Neural progenitor cell (in vitro differentiated cells): Measurements from ENCODE around the gene FOSB. TPM values are rescaled to one million over a fixed set of nuclear protein-coding genes. Genes with fewer than 3 reads are reported as not detected.

Experiments used
- DNase-seq: peaks from one replicate; pipeline ENCODE4 v3.0.0-alpha.2; 2016; ENCODE audit warnings: low spot score
- H2AFZ ChIP-seq: fragments of 200-600 bp; sonication (generic); replicated peaks from 2 replicates; pipeline ENCODE4 v1.6.1; 2016; ENCODE audit warnings: antibody characterized with exemption
- H3F3A ChIP-seq: fragments of 200-600 bp; sonication (generic); 2 replicates; pipeline ENCODE4 v1.6.1; 2016; ENCODE audit warnings: antibody characterized with exemption, low read depth
- H3K27ac ChIP-seq: fragments of 200-600 bp; sonication (generic); 2 replicates; pipeline ENCODE4 v1.5.1; 2016; ENCODE audit warnings: mild to moderate bottlenecking
- H3K27me3 ChIP-seq: fragments of 200-600 bp; sonication (generic); 2 replicates; pipeline ENCODE4 v1.6.1; 2016; ENCODE audit warnings: mild to moderate bottlenecking, moderate library complexity
- H3K36me3 ChIP-seq: fragments of 200-600 bp; sonication (generic); 2 replicates; pipeline ENCODE4 v1.5.1; 2016
- H3K4me1 ChIP-seq: fragments of 200-600 bp; sonication (generic); 2 replicates; pipeline ENCODE4 v1.6.1; 2016; ENCODE audit warnings: mixed run types
- H3K4me2 ChIP-seq: fragments of 200-600 bp; sonication (generic); 2 replicates; pipeline ENCODE4 v1.6.1; 2016
- H3K4me3 ChIP-seq: fragments of 200-600 bp; sonication (generic); 2 replicates; pipeline ENCODE4 v1.5.1; 2016
- H3K79me2 ChIP-seq: fragments of 200-600 bp; sonication (generic); 2 replicates; pipeline ENCODE4 v1.6.1; 2016; ENCODE audit warnings: low read depth
- H3K9ac ChIP-seq: fragments of 200-600 bp; sonication (generic); 2 replicates; pipeline ENCODE4 v1.6.1; 2016
- H3K9me3 ChIP-seq: fragments of 200-600 bp; sonication (generic); 2 replicates; pipeline ENCODE4 v1.5.1; 2016; ENCODE audit warnings: low read depth
- H4K20me1 ChIP-seq: fragments of 200-600 bp; sonication (generic); 2 replicates; pipeline ENCODE4 v1.6.1; 2016; ENCODE audit warnings: low read depth
- H3K27ac Mint-ChIP-seq: 3 replicates; pipeline ENCODE4 v1.8.0; 2021; ENCODE audit warnings: mixed read lengths
- H3K27me3 Mint-ChIP-seq: 2 replicates; pipeline ENCODE4 v1.8.0; 2022; ENCODE audit warnings: low read depth, mild to moderate bottlenecking, inconsistent platforms, moderate library complexity, mixed read lengths; ENCODE audit not compliant: insufficient read depth
- H3K36me3 Mint-ChIP-seq: 3 replicates; pipeline ENCODE4 v1.8.0; 2021; ENCODE audit warnings: mixed read lengths
- H3K4me1 Mint-ChIP-seq: 3 replicates; pipeline ENCODE4 v1.8.0; 2021; ENCODE audit warnings: mixed read lengths
- H3K4me3 Mint-ChIP-seq: 3 replicates; pipeline ENCODE4 v1.8.0; 2021; ENCODE audit warnings: mild to moderate bottlenecking, moderate library complexity, mixed read lengths
- H3K9me3 Mint-ChIP-seq: 3 replicates; pipeline ENCODE4 v1.8.0; 2020; ENCODE audit warnings: mixed read lengths
- CTCF ChIP-seq: fragments of 200-600 bp; sonication (generic); IDR thresholded peaks from 2 replicates; pipeline ENCODE4 v1.5.1; 2017; ENCODE audit warnings: antibody characterized with exemption, mild to moderate bottlenecking
- EZH2 ChIP-seq: fragments of 200-600 bp; sonication (generic); IDR thresholded peaks from 2 replicates; pipeline ENCODE4 v1.6.1; 2017; ENCODE audit warnings: antibody characterized with exemption, mild to moderate bottlenecking, moderate library complexity
- EZH2phosphoT487 ChIP-seq: fragments of 200-600 bp; sonication (generic); IDR thresholded peaks from 2 replicates; pipeline ENCODE4 v1.6.1; 2017; ENCODE audit warnings: antibody characterized with exemption
- total RNA-seq: library from RNA; depleted of rRNA; stranded (reverse); fragments of >200 nt; gene quantifications from 2 replicates; pipeline ENCODE4 v1.2.3, GENCODE V29; 2015; ENCODE audit warnings: low replicate concordance

Gene FOSB
- total RNA-seq, 1 donor from 2014 or later: 2.3 TPM

GRCh38 chr19:45448425-45448756 lies 19.4 kb upstream of the FOSB start:
- Mint-ChIP-seq H3K36me3 (no peaks in the 10 kb centered on the region), H3K9me3 (peaks cover 2% of the 10 kb centered on the region), H3K27me3 (peaks cover 21% of the 10 kb centered on the region), H3K4me1 (peaks cover 48% of the 10 kb centered on the region), H3K27ac (peak overlapping the region; percentile 1), H3K4me3 (no peak overlapping the region)
- no peak for DNase-seq
- TF ChIP-seq EZH2phosphoT487 (no peak), CTCF (no peak), EZH2 (no peak)
- peaks cover 58% of the 10 kb centered on the region for H3F3A ChIP-seq
- no peak overlapping the region for H3K4me2 ChIP-seq
- H2AFZ ChIP-seq: no peak overlapping the region
- no peaks in the 10 kb centered on the region for H3K79me2 ChIP-seq
- H3K9ac ChIP-seq: no peak overlapping the region
- no peak overlapping the region for H3K27ac ChIP-seq
- H3K4me3 ChIP-seq: no peak overlapping the region
- no peaks in the 10 kb centered on the region for H3K36me3 ChIP-seq
- no peaks in the 10 kb centered on the region for H4K20me1 ChIP-seq
- H3K27me3 ChIP-seq: peaks cover 40% of the 10 kb centered on the region
- peaks cover 7% of the 10 kb centered on the region for H3K4me1 ChIP-seq
- no peaks in the 10 kb centered on the region for H3K9me3 ChIP-seq

DNA sequence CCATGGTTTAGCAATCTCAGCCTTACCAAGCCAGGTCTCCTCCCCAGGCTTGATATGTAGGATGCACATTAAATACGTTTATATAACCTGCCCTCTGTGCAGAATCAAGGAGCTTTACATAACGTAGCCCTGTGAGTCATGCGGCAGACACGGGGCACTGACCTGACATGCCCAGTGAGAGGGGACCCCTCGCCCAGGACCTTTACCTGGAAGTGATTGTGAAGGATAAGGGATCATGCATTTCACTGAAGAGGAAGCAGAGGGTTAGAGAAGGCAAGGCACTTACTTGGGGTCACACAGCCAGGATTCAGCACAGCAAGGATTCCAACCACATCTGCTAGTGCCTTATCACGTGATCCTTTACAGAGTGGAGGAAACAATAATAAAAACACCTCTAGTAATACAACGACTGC lies 18.9 kb upstream of the FOSB start:
- Mint-ChIP-seq H3K4me1 (peaks cover 46% of the 10 kb centered on the region), H3K4me3 (peak overlapping the region; percentile 34), H3K36me3 (no peaks in the 10 kb centered on the region), H3K27ac (peak overlapping the region; percentile 50), H3K9me3 (peaks cover 2% of the 10 kb centered on the region), H3K27me3 (peaks cover 18% of the 10 kb centered on the region)
- H3K79me2 ChIP-seq: no peaks in the 10 kb centered on the region
- H3K4me1 ChIP-seq: peaks cover 7% of the 10 kb centered on the region
- peaks cover 40% of the 10 kb centered on the region for H3K27me3 ChIP-seq
- no peak for DNase-seq
- H3K4me2 ChIP-seq: no peak overlapping the region
- no peak overlapping the region for H3K9ac ChIP-seq
- TF ChIP-seq EZH2phosphoT487: no peak
- TF ChIP-seq EZH2: no peak
- no peak for TF ChIP-seq CTCF
- H3F3A ChIP-seq: peaks cover 53% of the 10 kb centered on the region
- H4K20me1 ChIP-seq: no peaks in the 10 kb centered on the region
- no peak overlapping the region for H2AFZ ChIP-seq
- no peaks in the 10 kb centered on the region for H3K9me3 ChIP-seq
- H3K36me3 ChIP-seq: no peaks in the 10 kb centered on the region
- no peak overlapping the region for H3K4me3 ChIP-seq
- no peak overlapping the region for H3K27ac ChIP-seq

DNA sequence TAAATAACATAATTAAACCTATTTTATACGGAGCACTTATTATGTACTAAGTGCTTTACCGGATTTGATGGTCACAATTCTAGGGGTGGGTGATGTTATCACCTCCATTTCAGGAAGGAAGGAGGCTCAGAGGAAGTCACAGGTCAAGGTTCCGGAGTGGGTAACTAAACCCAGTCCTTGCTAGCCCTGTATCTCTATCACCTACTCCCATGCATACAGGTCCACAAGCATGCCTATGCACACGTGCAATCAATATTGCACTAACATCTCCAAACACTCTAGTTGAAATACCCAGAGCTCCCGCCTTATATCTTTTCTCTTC lies 17.8 kb upstream of the FOSB start:
- H2AFZ ChIP-seq: peak overlapping the region; percentile 94
- H3K36me3 ChIP-seq: no peaks in the 10 kb centered on the region
- no peaks in the 10 kb centered on the region for H3K9me3 ChIP-seq
- peak overlapping the region; percentile 84 for H3K4me2 ChIP-seq
- H3K27me3 ChIP-seq: peaks cover 35% of the 10 kb centered on the region
- no peaks in the 10 kb centered on the region for H3K36me3 Mint-ChIP-seq
- H3F3A ChIP-seq: peaks cover 45% of the 10 kb centered on the region
- DNase-seq: no peak
- H3K4me1 Mint-ChIP-seq: peaks cover 41% of the 10 kb centered on the region
- H4K20me1 ChIP-seq: no peaks in the 10 kb centered on the region
- H3K4me1 ChIP-seq: peaks cover under 1% of the 10 kb centered on the region
- H3K79me2 ChIP-seq: no peaks in the 10 kb centered on the region
- peak overlapping the region; percentile 61 for H3K4me3 ChIP-seq
- TF ChIP-seq EZH2phosphoT487 (no peak), EZH2 (no peak), CTCF (no peak)
- H3K4me3 Mint-ChIP-seq: peak overlapping the region; percentile 89
- H3K27ac Mint-ChIP-seq: peak overlapping the region; percentile 92
- peaks cover 22% of the 10 kb centered on the region for H3K27me3 Mint-ChIP-seq
- H3K27ac ChIP-seq: no peak overlapping the region
- H3K9ac ChIP-seq: no peak overlapping the region
- peaks cover 2% of the 10 kb centered on the region for H3K9me3 Mint-ChIP-seq
